ENCODE data around the gene SPRED2.

SPRED2 gene

GRCh38 chr2:65363879-65364666 is 68.3 kb downstream of the SPRED2 start:
- no peak for DNase-seq

GRCh38 chr2:65361623-65362022 is 70.8 kb downstream of the SPRED2 start:
- DNase-seq: no peak

GRCh38 chr2:65360441-65360840 is 72.0 kb downstream of the SPRED2 start:
- DNase-seq: no peak

GRCh38 chr2:65358678-65359400 is 73.6 kb downstream of the SPRED2 start:
- no peak for DNase-seq

DNA sequence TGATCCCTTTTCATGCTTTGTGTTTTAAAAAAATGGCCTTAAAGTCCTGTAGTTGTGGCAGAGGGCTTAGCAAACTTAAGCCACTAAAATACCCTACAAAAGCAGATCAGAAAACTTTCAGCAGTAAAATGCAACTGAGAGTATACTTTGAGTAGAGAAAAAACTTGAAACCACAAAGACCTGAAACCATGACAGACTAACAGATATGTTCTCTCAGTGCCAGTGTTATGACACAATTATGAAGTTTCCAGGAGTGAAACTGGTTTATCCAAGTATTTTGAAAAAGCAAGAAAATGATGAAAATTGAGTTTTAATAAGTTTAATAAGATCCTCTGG is 74.5 kb downstream of the SPRED2 start:
- DNase-seq: no peak

GRCh38 chr2:65357095-65357958 is 75.1 kb downstream of the SPRED2 start:
- no peak for DNase-seq

- DNase-seq: no peak
These were observed 77.1 kb downstream of the SPRED2 start for GRCh38 chr2:65355186-65355831.

- no peak for DNase-seq
These were observed 77.6 kb downstream of the SPRED2 start for GRCh38 chr2:65354773-65355172.

DNA sequence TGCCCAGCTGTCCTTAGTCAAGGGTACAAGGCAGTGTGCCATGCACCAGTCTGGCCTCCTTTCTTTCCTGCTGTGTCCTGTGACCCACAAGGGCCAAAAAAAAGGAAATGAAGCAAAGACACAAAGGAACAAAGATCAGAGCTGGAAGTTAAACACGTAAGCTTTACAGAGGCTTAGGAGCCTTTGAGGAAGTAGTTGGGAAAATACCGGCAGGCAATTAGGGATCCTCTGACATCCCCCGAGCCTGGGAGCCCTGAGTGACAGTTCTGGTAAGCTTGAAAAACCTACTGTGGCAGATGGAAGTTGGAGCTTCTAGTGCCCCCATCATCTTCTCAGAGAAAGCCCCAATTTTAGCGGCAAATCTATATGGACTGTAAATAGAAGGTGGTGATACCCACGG is 78.5 kb downstream of the SPRED2 start:
- no peak for DNase-seq

- no peak for DNase-seq
These were observed 79.4 kb downstream of the SPRED2 start for GRCh38 chr2:65353046-65353445.

- no peak for DNase-seq
These were observed 80.3 kb downstream of the SPRED2 start for GRCh38 chr2:65351948-65352595.

- no peak for DNase-seq
These were observed 81.0 kb downstream of the SPRED2 start for GRCh38 chr2:65351234-65351947.

DNA sequence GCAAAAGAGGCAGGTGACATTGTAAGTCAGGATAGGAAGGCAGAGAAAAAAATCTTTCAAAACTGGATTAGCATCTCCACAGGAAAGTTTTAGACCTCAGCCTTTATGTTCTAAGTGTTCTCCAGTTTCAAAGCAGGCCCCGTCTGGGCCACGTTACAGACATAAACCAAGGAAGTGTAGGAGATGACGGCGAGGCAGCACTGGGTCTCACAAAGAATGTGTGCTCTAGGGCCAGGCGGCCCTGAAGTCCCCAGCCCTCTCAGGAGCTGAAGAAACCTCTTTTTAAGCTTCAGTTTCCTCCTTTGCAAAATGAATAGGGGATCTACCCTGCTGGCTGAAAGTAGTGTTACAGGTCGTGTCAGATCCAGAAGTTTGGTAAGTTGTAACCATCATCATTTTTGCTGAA is 81.7 kb downstream of the SPRED2 start:
- DNase-seq: no peak

- no peak for DNase-seq
These were observed 82.5 kb downstream of the SPRED2 start for GRCh38 chr2:65349863-65350262.

GRCh38 chr2:65347913-65348312 is 84.5 kb downstream of the SPRED2 start:
- DNase-seq: no peak

- DNase-seq: no peak
These were observed 86.8 kb downstream of the SPRED2 start for GRCh38 chr2:65345631-65346030.

DNA sequence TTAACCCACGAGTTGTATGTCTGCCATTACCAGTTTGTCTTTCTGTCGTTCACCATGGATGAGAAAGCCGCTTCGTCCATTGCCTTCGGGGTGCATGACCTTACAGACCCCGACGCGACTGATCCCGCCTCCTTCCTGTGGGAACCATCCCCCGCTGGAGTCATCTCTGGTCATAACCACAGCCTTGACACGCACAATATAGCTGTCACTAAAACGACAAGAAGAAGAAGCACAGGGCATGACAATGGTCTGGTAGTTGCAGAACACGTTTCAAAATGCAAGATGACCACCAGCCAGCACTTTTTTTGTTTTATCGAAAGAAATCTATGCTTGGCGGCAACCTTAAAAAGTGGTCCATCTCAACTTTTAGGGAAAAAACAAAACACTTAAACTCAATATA is 87.7 kb downstream of the SPRED2 start:
- no peak for DNase-seq

DNA sequence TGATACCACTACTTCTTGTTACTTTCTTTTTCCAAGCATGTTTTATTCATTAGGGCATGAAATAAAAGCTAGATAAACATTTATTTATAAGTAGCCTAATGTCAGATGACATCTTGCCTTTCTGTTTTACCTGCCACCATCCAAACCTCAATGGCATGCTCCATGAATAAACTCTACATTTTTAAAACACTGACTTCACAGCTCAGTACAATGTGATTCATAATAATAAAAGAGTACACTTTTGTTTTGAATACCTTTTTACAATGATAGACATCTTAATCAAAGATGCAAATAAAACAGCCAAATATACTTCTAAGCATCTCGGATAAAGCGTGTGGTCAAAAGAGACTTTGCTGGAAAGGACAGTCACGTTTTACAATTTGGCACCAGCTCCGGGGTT is 88.2 kb downstream of the SPRED2 start:
- DNase-seq: no peak

DNA sequence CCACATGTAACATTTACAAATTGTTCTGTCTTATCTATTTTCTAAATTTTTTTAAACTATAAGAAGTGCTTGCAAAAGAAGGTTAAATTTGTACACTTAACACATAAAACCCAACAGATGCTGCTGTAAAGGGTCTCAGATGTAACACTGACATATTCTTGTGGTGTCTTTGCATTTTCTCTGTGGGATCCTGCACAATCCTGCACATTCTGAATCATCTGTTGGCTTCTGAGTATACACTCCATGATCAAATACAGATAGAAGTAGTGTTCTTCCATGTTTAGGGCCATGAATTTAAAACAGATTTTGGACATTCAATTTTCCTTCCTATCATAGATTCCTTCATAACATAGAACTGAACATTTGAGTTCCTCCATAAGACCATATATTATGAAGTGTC is 89.0 kb downstream of the SPRED2 start:
- DNase-seq: no peak

DNA sequence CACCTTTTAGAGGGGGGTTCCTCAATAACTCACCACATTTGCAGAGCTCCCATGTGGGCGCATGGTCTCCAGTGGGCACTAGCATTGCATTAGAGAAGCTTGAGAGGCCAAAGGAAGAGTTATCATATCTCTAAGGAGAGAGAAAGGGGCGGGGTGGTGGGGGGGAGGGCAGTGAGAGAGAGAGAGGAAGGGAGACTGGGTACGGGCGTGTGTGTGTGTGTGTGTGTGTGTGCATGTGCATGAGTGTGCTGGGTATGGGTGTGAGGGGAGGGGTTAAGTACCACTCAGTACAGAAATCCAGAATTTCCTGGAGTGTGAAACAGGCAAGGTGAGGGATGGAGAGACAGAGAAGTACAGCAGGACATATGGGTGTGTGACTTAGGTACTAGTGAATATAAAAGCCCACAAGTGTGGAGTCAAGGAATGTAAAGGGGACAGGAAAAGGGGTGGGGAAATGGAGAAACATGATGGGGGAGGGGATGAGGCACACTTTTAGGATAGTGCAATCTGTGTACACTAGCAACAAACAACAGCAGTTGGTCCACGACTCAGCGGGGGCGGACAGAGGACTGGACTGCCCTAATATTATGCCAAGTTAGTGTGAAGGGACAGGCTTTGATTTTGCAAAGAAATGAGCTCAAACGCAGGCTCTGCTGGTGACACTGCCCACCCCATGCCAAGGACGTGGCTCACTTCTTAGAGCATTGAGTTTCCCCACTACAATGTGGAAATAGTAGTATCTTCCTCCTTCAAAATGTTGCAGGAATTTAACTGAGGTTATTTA is 91.3 kb downstream of the SPRED2 start:
- DNase-seq: no peak

- DNase-seq: no peak
These were observed 92.8 kb downstream of the SPRED2 start for GRCh38 chr2:65339648-65340047.

Measured in CD4-positive, alpha-beta T cell treated with Interleukin-6 for 4 hours (primary cell).